Lung (tissue), 12 donors: ENCODE measurements around the gene DIPK1C. TPM values are rescaled to one million over a fixed set of nuclear protein-coding genes. Genes with fewer than 3 reads are reported as not detected.

ENCODE experiments used
- ATAC-seq: fragments of 200-7000 bp; cut with Tn5 transposase; one replicate; pipeline ENCODE4 v1.9.1; 2020; ENCODE audit warnings: moderate number of reproducible peaks; ENCODE audit not compliant: insufficient read depth, low FRiP score
- DNase-seq, 3 donors: peaks; one replicate each; pipeline ENCODE4 v3.0.0-alpha.2; 2013 to 2017
- H3K27ac ChIP-seq, 2 donors: one replicate each; pipeline ENCODE4 v1.5.1; 2013; ENCODE audit warnings: mild to moderate bottlenecking in 2 of 2, moderate library complexity in 2 of 2, control low read depth in 1 of 2, inconsistent platforms in 1 of 2, low read depth in 1 of 2, low read length in 1 of 2
- H3K27me3 ChIP-seq, 3 donors: one replicate each; pipeline ENCODE4 v1.5.1; 2013; ENCODE audit warnings: low read length in 2 of 3; ENCODE audit not compliant: control insufficient read depth in 3 of 3, insufficient read depth in 3 of 3
- H3K36me3 ChIP-seq, 4 donors: one replicate each; pipeline ENCODE4 v1.5.1; 2013; ENCODE audit warnings: low read length in 4 of 4, mild to moderate bottlenecking in 1 of 4, moderate library complexity in 1 of 4; ENCODE audit not compliant: control insufficient read depth in 4 of 4, insufficient read depth in 4 of 4
- H3K4me1 ChIP-seq, 5 donors: one replicate each; pipeline ENCODE4 v1.5.1; 2013; ENCODE audit warnings: low read length in 5 of 5, mild to moderate bottlenecking in 2 of 5, moderate library complexity in 1 of 5; ENCODE audit not compliant: control insufficient read depth in 5 of 5, insufficient read depth in 5 of 5
- H3K4me3 ChIP-seq: one replicate; pipeline ENCODE4 v1.5.1; 2013; ENCODE audit warnings: mild to moderate bottlenecking, control low read depth, moderate library complexity
- H3K9ac ChIP-seq, 2 donors: one replicate each; pipeline ENCODE4 v1.5.1; 2013; ENCODE audit warnings: low read length in 2 of 2, control low read depth in 1 of 2; ENCODE audit not compliant: insufficient read depth in 1 of 2
- H3K9me3 ChIP-seq, 4 donors: one replicate each; pipeline ENCODE4 v1.5.1; 2013; ENCODE audit warnings: low read length in 3 of 4, mild to moderate bottlenecking in 1 of 4, moderate library complexity in 1 of 4; ENCODE audit not compliant: control insufficient read depth in 4 of 4, insufficient read depth in 3 of 4
- WGBS, 2 donors: extraction: QIAGEN DNeasy Blood & Tissue Kit; methylation state at CpG; one replicate each; pipeline ENCODE4 v1.1.7; 2013; 5-methylcytosine and 5-hydroxymethylcytosine counted together
- polyA plus RNA-seq, 2 donors: library from polyadenylated mRNA; stranded (reverse); fragments of 200-250 nt; gene quantifications; one replicate each; pipeline ENCODE4 v1.2.1, GENCODE V29; 2013
- total RNA-seq, 2 donors: library from RNA; depleted of rRNA in 1 of 2; stranded (reverse); fragments of >200 nt in 1 of 2; gene quantifications; one replicate each; pipeline ENCODE4 v1.2.1, GENCODE V29; 2014 to 2021
- TF ChIP-seq, protein P1 (sequence below): IDR thresholded peaks from 2 replicates; pipeline ENCODE4 v1.5.1; 2012; ENCODE audit warnings: mild to moderate bottlenecking; ENCODE audit errors: control extremely low read depth, extremely low read depth
- donor health status: control.
- donor health status: control.
- donor health status: Bipolar disorder and iron deficiency.
- donor health status: healthy.
- donor health status: DM: yes; HTN: yes; CAD: no.

DIPK1C gene
- total and polyA plus RNA-seq, 4 donors, result 0.02 TPM; not detected in 3

DNA sequence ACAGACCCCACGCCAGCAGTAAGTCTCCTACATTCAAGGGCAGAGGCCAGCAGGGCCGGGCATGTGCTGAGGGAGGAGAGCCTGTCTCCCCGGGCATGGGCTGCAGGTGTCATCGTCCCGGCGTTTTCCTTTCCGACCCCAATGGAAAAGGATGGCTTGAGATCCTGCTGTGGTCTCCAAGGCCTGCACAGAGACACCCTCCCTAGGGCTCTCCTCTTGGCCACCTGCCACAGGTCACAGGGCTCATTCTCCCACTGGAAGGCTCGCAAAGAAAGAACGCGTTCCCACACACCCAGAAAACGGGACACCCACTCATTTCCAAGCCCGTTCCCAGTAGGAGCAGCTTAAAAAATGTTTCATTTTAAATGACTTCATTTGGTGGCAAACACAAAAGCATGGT lies 41.0 kb downstream of the DIPK1C start:
- ATAC-seq (no peak), DNase-seq (no peak)
- TF ChIP-seq, protein P1, sequence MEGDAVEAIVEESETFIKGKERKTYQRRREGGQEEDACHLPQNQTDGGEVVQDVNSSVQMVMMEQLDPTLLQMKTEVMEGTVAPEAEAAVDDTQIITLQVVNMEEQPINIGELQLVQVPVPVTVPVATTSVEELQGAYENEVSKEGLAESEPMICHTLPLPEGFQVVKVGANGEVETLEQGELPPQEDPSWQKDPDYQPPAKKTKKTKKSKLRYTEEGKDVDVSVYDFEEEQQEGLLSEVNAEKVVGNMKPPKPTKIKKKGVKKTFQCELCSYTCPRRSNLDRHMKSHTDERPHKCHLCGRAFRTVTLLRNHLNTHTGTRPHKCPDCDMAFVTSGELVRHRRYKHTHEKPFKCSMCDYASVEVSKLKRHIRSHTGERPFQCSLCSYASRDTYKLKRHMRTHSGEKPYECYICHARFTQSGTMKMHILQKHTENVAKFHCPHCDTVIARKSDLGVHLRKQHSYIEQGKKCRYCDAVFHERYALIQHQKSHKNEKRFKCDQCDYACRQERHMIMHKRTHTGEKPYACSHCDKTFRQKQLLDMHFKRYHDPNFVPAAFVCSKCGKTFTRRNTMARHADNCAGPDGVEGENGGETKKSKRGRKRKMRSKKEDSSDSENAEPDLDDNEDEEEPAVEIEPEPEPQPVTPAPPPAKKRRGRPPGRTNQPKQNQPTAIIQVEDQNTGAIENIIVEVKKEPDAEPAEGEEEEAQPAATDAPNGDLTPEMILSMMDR, result no peak
- no peak overlapping the region for H3K9ac ChIP-seq
- 83 to 88% methylated on average over 12 of the region's 12 CpGs for WGBS, 2 donors
- H3K4me1 ChIP-seq, result peaks cover 0 to 13% (median 3%) of the 10 kb centered on the region in 5 donors
- H3K9me3 ChIP-seq, result peaks cover 0 to 1% (median 0%) of the 10 kb centered on the region in 4 donors
- H3K4me3 ChIP-seq, result no peak overlapping the region
- no peak overlapping the region for H3K27ac ChIP-seq
- no peaks in the 10 kb centered on the region for H3K36me3 ChIP-seq
- no peaks in the 10 kb centered on the region for H3K27me3 ChIP-seq

DNA sequence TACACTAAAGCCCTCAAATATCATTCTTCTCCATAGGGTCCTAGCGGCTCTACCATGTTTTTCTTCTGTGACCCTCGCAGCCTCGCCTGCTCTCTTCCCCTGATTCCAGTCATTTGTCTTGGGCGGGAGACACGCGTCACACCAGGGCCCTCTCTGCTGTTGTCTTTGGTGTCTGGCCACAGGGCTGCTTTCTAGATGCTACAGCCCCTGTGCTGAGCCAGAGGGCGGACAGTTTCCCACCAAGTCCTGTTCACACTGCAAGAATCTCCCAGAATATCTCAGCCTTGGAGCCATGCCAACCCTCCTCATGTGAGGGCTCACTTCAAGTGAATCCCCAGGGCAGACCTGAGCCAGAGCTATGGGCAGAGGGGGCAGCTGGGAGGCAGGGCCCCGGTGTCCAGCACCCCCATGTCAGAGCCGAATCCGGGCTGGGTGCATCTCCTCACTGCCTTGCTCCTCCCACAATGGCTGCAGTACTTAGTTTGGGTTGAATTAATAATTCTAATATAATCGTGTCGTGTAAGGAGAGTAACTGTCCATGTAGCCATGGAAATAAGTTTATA lies 42.1 kb downstream of the DIPK1C start:
- Histone ChIP-seq H3K9ac (no peak overlapping the region), H3K4me1 (peaks cover 0 to 13% (median 2%) of the 10 kb centered on the region in 5 donors), H3K27me3 (peaks cover 0 to 3% (median 0%) of the 10 kb centered on the region in 3 donors), H3K27ac (no peak overlapping the region), H3K9me3 (peaks cover 0 to 1% (median 0%) of the 10 kb centered on the region in 4 donors), H3K36me3 (no peaks in the 10 kb centered on the region), H3K4me3 (no peak overlapping the region)
- WGBS, 2 donors, result 84 to 89% methylated on average over 12 of the region's 12 CpGs
- no peak for DNase-seq
- ATAC-seq, result no peak
- TF ChIP-seq, protein P1, result no peak

DNA sequence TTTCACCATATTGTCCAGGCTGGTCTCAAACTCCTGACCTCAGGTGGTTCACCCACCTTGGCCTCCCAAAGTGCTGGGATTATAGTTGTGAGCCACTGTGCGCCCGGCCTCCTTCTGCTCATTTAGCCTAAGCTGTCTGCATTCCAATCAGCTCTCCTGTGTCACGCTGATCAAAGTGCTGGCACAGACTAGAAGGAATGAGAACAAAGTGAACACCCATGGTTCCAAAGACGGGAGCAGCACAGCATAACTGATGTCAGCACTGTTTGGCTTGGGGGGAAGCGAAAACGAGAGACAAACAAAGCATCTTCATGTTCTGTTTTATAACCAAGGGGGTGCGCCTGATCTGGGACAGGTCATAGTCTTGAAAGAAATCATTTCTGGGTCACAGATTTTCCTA lies 43.3 kb downstream of the DIPK1C start:
- Histone ChIP-seq H3K4me1 (peaks cover 0 to 13% (median 2%) of the 10 kb centered on the region in 5 donors), H3K36me3 (no peaks in the 10 kb centered on the region), H3K27ac (no peak overlapping the region), H3K9me3 (no peaks in the 10 kb centered on the region), H3K27me3 (peaks cover 0 to 3% (median 0%) of the 10 kb centered on the region in 3 donors), H3K4me3 (no peak overlapping the region), H3K9ac (no peak overlapping the region)
- no peak for ATAC-seq
- DNase-seq, result no peak
- 90 to 94% methylated on average over 7 of the region's 7 CpGs for WGBS, 2 donors
- TF ChIP-seq, protein P1, result no peak
